Tibial nerve (tissue), 3 donors: Measurements from ENCODE around the gene HOGA1.

ENCODE experiments used
- POLR2A ChIP-seq, 2 donors: fragments of 450-650 bp; IDR thresholded peaks; one replicate each; pipeline ENCODE4 v1.6.1; 2017; ENCODE audit warnings: antibody characterized with exemption in 2 of 2, mild to moderate bottlenecking in 2 of 2, moderate library complexity in 2 of 2
- TF ChIP-seq, protein P1 (sequence below), 5 experiments: fragments of 200-600 bp in 3 of 5; fragments of 450-650 bp in 2 of 5; sonication (generic) in 3 of 5; IDR thresholded peaks; one replicate each; pipeline ENCODE4 v1.5.1; 2016 to 2019; ENCODE audit warnings: antibody characterized with exemption in 5 of 5, mild to moderate bottlenecking in 3 of 5, moderate library complexity in 2 of 5

DNA sequence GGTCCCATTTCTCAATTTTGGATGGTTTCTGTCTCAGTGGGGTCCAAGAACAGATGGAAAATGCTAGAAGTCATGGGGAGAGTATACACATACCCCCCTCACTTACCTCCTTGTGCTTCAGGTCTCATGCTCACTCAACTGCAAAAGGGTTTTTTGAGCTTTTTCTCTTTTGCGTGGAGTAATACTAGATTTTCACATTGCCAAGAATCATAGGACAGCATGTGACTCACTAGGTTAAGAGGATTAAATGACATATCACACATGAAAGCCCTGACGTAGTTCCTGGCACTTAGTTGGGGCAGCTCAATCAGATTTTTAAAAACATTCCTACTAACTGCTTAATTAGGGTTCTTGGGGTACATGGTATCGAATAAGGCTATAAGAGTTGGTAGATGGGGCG, 60.7 kb downstream of the HOGA1 start:
- no peak for TF ChIP-seq POLR2A (IDR thresholded peaks at IDR 0.05)
- TF ChIP-seq, protein P1, sequence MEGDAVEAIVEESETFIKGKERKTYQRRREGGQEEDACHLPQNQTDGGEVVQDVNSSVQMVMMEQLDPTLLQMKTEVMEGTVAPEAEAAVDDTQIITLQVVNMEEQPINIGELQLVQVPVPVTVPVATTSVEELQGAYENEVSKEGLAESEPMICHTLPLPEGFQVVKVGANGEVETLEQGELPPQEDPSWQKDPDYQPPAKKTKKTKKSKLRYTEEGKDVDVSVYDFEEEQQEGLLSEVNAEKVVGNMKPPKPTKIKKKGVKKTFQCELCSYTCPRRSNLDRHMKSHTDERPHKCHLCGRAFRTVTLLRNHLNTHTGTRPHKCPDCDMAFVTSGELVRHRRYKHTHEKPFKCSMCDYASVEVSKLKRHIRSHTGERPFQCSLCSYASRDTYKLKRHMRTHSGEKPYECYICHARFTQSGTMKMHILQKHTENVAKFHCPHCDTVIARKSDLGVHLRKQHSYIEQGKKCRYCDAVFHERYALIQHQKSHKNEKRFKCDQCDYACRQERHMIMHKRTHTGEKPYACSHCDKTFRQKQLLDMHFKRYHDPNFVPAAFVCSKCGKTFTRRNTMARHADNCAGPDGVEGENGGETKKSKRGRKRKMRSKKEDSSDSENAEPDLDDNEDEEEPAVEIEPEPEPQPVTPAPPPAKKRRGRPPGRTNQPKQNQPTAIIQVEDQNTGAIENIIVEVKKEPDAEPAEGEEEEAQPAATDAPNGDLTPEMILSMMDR (IDR thresholded peaks at IDR 0.05), result no peak
